Measurements from ENCODE around the gene UNCX. TPM values are rescaled to one million over a fixed set of nuclear protein-coding genes. Genes with fewer than 3 reads are reported as not detected.

The UNCX gene
- total RNA-seq = not detected
- long read RNA-seq = 0 reads

DNA sequence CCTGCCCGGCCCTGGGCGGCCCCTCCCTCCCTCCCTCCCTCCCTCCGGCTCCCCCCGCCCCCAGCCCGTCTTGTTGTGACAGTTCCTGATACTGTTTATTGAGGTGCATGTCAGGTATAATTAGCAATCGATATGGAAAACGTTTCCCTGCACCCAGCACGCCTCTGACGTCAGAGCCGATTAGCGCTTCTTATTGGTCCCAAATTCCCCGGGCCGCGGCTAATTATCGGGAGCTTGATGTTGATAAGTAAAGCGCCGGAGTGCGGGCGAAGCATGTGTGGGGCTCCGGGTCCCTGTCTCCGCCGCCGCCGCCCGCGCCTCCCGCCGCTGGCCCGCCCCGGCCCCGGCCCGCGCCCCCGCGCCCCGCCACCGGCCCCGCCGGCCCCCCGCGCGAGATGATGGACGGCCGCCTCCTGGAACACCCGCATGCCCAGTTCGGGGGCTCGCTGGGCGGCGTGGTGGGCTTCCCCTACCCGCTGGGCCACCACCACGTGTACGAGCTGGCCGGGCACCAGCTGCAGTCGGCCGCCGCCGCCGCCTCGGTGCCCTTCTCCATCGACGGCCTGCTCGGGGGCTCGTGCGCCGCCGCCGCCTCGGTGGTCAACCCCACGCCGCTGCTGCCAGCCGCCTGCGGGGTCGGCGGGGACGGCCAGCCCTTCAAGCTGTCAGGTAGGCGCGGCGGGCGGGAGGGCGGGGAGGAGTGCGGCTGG, at the start of gene UNCX:
TSS of gene UNCX (plus strand) at position 250 of the 710 bp plus-strand sequence. CDS start at position 396, 146 bp downstream.
- peaks cover 5% of the 10 kb centered on the region for H3K4me1 ChIP-seq
- H3K27me3 ChIP-seq = peaks cover 86% of the 10 kb centered on the region
- DNase-seq = no peak
- no peak for ATAC-seq
- intact Hi-C loops (cut with DNase I) = no loop called here
- TF ChIP-seq, protein P1, sequence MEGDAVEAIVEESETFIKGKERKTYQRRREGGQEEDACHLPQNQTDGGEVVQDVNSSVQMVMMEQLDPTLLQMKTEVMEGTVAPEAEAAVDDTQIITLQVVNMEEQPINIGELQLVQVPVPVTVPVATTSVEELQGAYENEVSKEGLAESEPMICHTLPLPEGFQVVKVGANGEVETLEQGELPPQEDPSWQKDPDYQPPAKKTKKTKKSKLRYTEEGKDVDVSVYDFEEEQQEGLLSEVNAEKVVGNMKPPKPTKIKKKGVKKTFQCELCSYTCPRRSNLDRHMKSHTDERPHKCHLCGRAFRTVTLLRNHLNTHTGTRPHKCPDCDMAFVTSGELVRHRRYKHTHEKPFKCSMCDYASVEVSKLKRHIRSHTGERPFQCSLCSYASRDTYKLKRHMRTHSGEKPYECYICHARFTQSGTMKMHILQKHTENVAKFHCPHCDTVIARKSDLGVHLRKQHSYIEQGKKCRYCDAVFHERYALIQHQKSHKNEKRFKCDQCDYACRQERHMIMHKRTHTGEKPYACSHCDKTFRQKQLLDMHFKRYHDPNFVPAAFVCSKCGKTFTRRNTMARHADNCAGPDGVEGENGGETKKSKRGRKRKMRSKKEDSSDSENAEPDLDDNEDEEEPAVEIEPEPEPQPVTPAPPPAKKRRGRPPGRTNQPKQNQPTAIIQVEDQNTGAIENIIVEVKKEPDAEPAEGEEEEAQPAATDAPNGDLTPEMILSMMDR (IDR thresholded peaks at IDR 0.05) = no peak
- no peaks in the 10 kb centered on the region for H3K9me3 ChIP-seq
- H3K4me3 ChIP-seq = no peak within 1 kb of the TSS
- no peak within 1 kb of the TSS for H3K27ac ChIP-seq
- H3K36me3 ChIP-seq = no peaks in the 10 kb centered on the region

DNA sequence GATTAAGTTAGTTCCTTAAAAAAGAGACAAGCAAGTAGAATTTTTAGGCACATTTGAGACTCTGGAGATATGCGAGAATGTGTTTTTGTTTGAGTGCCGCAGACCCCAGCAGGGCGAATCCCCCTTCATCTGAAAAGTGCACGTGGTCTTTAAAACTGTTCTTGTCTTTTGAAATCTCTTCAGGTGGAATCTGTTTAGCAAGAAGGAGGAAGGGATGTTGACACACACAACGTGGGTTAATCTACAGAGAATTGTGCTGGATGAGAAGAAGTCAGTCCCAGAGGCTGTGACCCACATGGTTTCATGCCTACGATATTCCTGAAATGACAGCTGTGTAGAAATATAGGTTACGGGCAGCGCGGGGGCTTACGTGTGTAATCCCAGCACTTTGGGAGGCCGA, 45.5 kb upstream of the UNCX start:
- no peaks in the 10 kb centered on the region for H3K9me3 ChIP-seq
- H3K4me3 ChIP-seq = no peak overlapping the region
- H3K4me1 ChIP-seq = no peaks in the 10 kb centered on the region
- no peaks in the 10 kb centered on the region for H3K36me3 ChIP-seq
- no peak overlapping the region for H3K27ac ChIP-seq
- ATAC-seq (no peak), DNase-seq (no peak)
- peaks cover 20% of the 10 kb centered on the region for H3K27me3 ChIP-seq
- intact Hi-C loops (cut with DNase I) = no loop called here
- TF ChIP-seq, protein P1 (IDR thresholded peaks at IDR 0.05) = no peak

DNA sequence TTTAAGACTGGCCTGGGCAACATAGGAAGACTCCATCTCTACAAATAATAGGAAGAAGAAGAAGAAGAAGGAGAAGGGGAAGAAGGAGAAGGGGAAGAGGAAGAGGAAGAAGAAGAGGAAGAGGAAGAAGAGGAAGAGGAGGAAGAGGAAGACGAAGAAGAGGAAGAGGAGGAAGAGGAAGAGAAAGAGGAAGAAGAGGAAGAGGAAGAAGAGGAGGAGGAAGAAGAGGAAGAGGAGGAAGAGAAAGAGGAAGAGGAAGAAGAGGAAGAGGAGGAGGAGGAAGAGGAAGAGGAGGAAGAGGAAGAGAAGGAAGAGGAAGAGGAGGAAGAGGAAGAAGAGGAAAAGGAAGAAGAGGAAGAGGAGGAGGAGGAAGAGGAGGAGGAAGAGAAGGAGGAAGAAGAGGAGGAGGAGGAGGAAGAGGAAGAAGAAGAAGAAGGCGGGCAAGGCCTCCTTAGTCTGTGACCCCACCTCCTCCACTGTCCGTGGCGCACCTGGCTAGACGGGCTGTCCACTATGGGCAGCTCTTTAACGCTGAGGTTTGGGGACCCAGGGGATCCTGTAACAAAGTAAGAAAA, 43.9 kb upstream of the UNCX start:
- Histone ChIP-seq H3K4me1 (no peaks in the 10 kb centered on the region), H3K36me3 (no peaks in the 10 kb centered on the region), H3K9me3 (no peaks in the 10 kb centered on the region), H3K4me3 (no peak overlapping the region), H3K27ac (no peak overlapping the region), H3K27me3 (peaks cover 31% of the 10 kb centered on the region)
- TF ChIP-seq, protein P1 (IDR thresholded peaks at IDR 0.05) = no peak
- ATAC-seq (no peak), DNase-seq (no peak)
- intact Hi-C loops (cut with DNase I) = no loop called here

DNA sequence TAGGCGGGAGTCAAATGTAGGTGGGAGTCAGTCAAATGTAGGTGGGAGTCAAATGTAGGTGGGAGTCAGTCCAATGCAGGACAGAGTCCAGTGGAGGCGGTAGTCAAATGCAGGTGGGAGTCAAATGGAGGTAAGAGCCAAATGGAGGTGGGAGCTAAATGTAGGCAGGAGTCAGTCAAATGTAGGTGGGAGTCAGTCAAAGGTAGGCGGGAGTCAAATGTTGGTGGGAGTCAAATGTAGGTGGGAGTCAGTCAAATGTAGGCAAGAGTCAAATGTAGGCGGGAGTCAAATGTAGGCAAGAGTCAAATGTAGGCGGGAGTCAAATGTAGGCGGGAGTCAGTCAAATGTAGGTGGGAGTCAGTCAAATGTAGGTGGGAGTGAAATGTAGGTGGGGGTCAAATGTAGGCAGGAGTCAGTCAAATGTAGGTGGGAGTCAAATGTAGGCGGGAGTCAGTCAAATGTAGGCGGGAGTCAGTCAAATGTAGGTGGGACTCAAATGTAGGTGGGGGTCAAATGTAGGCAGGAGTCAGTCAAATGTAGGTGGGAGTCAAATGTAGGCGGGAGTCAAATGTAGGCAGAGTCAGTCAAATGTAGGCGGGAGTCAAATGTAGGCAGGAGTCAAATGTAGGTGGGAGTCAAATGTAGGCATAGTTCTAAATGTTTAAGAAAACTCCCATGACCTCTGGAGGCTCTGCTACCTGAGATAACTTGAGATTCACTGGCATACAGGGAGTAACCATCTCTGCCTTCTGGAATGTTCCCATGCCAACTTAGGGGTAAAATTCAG, 42.5 kb upstream of the UNCX start:
- no peak overlapping the region for H3K4me3 ChIP-seq
- peaks cover 38% of the 10 kb centered on the region for H3K27me3 ChIP-seq
- TF ChIP-seq, protein P1 (IDR thresholded peaks at IDR 0.05) = no peak
- H3K36me3 ChIP-seq = no peaks in the 10 kb centered on the region
- H3K4me1 ChIP-seq = no peaks in the 10 kb centered on the region
- ATAC-seq (no peak), DNase-seq (no peak)
- intact Hi-C loops (cut with DNase I) = no loop called here
- no peak overlapping the region for H3K27ac ChIP-seq
- H3K9me3 ChIP-seq = no peaks in the 10 kb centered on the region

DNA sequence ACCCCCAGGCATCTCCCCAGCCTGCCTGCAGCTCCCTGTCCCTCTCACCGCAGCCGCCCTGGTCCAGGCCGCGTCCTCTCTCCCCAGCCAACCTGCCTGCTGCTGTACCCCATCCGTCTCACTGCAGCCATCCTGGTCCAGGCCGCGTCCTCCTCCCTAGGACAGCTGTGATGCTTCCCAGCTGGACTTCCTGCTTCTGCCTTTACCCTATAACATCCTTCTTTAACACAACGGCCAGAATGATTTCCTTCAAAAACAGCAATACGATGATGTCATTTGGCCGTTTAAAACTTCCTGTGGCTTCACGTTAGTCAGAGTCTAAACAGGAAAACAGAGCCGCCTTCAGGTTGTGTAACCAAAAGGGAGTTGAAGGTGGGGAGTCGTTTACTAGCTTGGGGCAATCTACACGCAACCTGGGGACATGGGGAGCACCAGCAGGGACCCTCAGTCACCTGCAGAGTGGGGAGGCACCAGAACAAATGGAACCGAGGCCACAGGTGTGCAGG, 40.4 kb upstream of the UNCX start:
- no peak for ATAC-seq
- Histone ChIP-seq H3K27ac (no peak overlapping the region), H3K4me3 (no peak overlapping the region), H3K9me3 (no peaks in the 10 kb centered on the region), H3K36me3 (no peaks in the 10 kb centered on the region), H3K27me3 (peaks cover 27% of the 10 kb centered on the region), H3K4me1 (no peaks in the 10 kb centered on the region)
- DNase-seq = no peak
- TF ChIP-seq, protein P1 (IDR thresholded peaks at IDR 0.05) = no peak
- intact Hi-C loops (cut with DNase I) = no loop called here

Measured in upper lobe of right lung (tissue), 1 donor.